Osteoblast (primary cell): ENCODE data around the gene ANK3. TPM values are rescaled to one million over a fixed set of nuclear protein-coding genes. Genes with fewer than 3 reads are reported as not detected.

Source experiments
- DNase-seq: peaks from one replicate; pipeline ENCODE4 v3.0.0; 2011; ENCODE audit warnings: low spot score, mixed read lengths; ENCODE audit not compliant: insufficient read length; ENCODE audit errors: missing footprints
- H2AFZ ChIP-seq: 2 replicates; pipeline ENCODE4 v1.6.0; 2011; ENCODE audit warnings: mild to moderate bottlenecking, low read length
- H3K27ac ChIP-seq: 2 replicates; pipeline ENCODE4 v1.5.1; 2011; ENCODE audit warnings: mild to moderate bottlenecking, low read depth, low read length, moderate library complexity
- H3K27me3 ChIP-seq: 2 replicates; pipeline ENCODE4 v1.6.0; 2012; ENCODE audit warnings: mild to moderate bottlenecking, control low read depth, inconsistent platforms, low read length, moderate library complexity; ENCODE audit not compliant: insufficient read depth
- H3K36me3 ChIP-seq: 2 replicates; pipeline ENCODE4 v1.5.1; 2011; ENCODE audit warnings: mild to moderate bottlenecking, low read length, control low read depth, moderate library complexity; ENCODE audit not compliant: insufficient read depth
- H3K4me1 ChIP-seq: 2 replicates; pipeline ENCODE4 v1.5.1; 2011; ENCODE audit warnings: mild to moderate bottlenecking, low read length, control low read depth, moderate library complexity; ENCODE audit not compliant: insufficient read depth
- H3K4me2 ChIP-seq: 2 replicates; pipeline ENCODE4 v1.6.0; 2011; ENCODE audit warnings: mild to moderate bottlenecking, low read length; ENCODE audit not compliant: insufficient read depth
- H3K4me3 ChIP-seq: fragments of 200-600 bp; sonication (generic); 3 replicates; pipeline ENCODE4 v1.5.1; 2012; ENCODE audit warnings: mild to moderate bottlenecking, low read length, inconsistent platforms; ENCODE audit not compliant: insufficient read depth
- H3K79me2 ChIP-seq: 2 replicates; pipeline ENCODE4 v1.6.0; 2012; ENCODE audit warnings: mild to moderate bottlenecking, low read length, control low read depth, inconsistent platforms; ENCODE audit not compliant: insufficient read depth
- H3K9me3 ChIP-seq: 2 replicates; pipeline ENCODE4 v1.5.1; 2011; ENCODE audit warnings: low read depth, low read length, control low read depth
- H4K20me1 ChIP-seq: 2 replicates; pipeline ENCODE4 v1.6.0; 2012; ENCODE audit warnings: mild to moderate bottlenecking, low read length, control low read depth; ENCODE audit not compliant: insufficient read depth
- total RNA-seq: library from RNA; depleted of rRNA; stranded (reverse); fragments of >200 nt; gene quantifications from 2 replicates; pipeline ENCODE4 v1.2.3, GENCODE V29; 2012
- TF ChIP-seq, protein P1 (sequence below): IDR thresholded peaks from 2 replicates; pipeline ENCODE4 v1.5.1; 2011; ENCODE audit warnings: mild to moderate bottlenecking, low read depth, low read length, moderate library complexity; ENCODE audit errors: extremely low read depth

The ANK3 gene
- total RNA-seq, 1 donor: 44.5 TPM

DNA sequence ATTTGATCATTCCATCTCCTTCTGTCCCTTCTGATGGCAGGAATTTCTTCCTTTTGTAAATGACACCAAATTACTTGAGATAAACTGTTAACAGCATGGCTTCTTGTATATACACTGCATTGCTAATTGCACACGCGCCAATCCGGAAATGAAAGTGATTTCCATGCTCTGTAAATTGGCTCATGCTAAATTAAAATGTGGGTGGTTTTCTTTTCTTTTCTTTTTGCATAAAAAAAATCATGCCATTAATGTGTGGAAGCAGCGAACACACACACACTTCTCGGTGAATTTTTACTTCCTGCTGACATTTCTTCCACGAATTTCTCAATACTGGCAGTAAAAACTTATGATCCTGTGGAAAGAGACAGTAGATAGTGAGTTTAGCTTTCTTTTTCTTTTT, 360.2 kb downstream of the ANK3 start:
- H3K4me3 ChIP-seq: no peak overlapping the region
- no peaks in the 10 kb centered on the region for H3K4me1 ChIP-seq
- no peaks in the 10 kb centered on the region for H3K9me3 ChIP-seq
- TF ChIP-seq, protein P1, sequence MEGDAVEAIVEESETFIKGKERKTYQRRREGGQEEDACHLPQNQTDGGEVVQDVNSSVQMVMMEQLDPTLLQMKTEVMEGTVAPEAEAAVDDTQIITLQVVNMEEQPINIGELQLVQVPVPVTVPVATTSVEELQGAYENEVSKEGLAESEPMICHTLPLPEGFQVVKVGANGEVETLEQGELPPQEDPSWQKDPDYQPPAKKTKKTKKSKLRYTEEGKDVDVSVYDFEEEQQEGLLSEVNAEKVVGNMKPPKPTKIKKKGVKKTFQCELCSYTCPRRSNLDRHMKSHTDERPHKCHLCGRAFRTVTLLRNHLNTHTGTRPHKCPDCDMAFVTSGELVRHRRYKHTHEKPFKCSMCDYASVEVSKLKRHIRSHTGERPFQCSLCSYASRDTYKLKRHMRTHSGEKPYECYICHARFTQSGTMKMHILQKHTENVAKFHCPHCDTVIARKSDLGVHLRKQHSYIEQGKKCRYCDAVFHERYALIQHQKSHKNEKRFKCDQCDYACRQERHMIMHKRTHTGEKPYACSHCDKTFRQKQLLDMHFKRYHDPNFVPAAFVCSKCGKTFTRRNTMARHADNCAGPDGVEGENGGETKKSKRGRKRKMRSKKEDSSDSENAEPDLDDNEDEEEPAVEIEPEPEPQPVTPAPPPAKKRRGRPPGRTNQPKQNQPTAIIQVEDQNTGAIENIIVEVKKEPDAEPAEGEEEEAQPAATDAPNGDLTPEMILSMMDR: no peak
- DNase-seq: no peak
- H3K36me3 ChIP-seq: no peaks in the 10 kb centered on the region
- H2AFZ ChIP-seq: no peak overlapping the region
- H4K20me1 ChIP-seq: no peaks in the 10 kb centered on the region
- no peaks in the 10 kb centered on the region for H3K27me3 ChIP-seq
- H3K4me2 ChIP-seq: no peak overlapping the region
- no peak overlapping the region for H3K27ac ChIP-seq
- H3K79me2 ChIP-seq: no peaks in the 10 kb centered on the region

GRCh38 chr10:60028081-60028480, 361.6 kb downstream of the ANK3 start:
- Histone ChIP-seq H3K27ac (no peak overlapping the region), H3K4me1 (no peaks in the 10 kb centered on the region), H3K9me3 (no peaks in the 10 kb centered on the region), H2AFZ (no peak overlapping the region), H3K36me3 (no peaks in the 10 kb centered on the region), H4K20me1 (no peaks in the 10 kb centered on the region), H3K4me3 (no peak overlapping the region), H3K27me3 (no peaks in the 10 kb centered on the region), H3K79me2 (no peaks in the 10 kb centered on the region), H3K4me2 (no peak overlapping the region)
- DNase-seq: no peak
- TF ChIP-seq, protein P1: no peak

GRCh38 chr10:60025279-60025678, 364.4 kb downstream of the ANK3 start:
- H3K36me3 ChIP-seq: no peaks in the 10 kb centered on the region

GRCh38 chr10:60024506-60024905, 365.2 kb downstream of the ANK3 start:
- H3K9me3 ChIP-seq: no peaks in the 10 kb centered on the region
- H4K20me1 ChIP-seq: no peaks in the 10 kb centered on the region
- no peaks in the 10 kb centered on the region for H3K4me1 ChIP-seq
- H3K79me2 ChIP-seq: no peaks in the 10 kb centered on the region
- TF ChIP-seq, protein P1: no peak
- DNase-seq: no peak
- H3K27ac ChIP-seq: no peak overlapping the region
- H3K27me3 ChIP-seq: no peaks in the 10 kb centered on the region
- no peak overlapping the region for H3K4me2 ChIP-seq
- H3K4me3 ChIP-seq: no peak overlapping the region
- no peak overlapping the region for H2AFZ ChIP-seq
- H3K36me3 ChIP-seq: no peaks in the 10 kb centered on the region

More at GRCh38 chr10:60025279-60025678, 364.4 kb downstream of the ANK3 start:
- H2AFZ ChIP-seq: no peak overlapping the region
- H3K4me2 ChIP-seq: no peak overlapping the region
- no peak overlapping the region for H3K4me3 ChIP-seq
- H3K4me1 ChIP-seq: no peaks in the 10 kb centered on the region
- DNase-seq: no peak
- no peaks in the 10 kb centered on the region for H3K79me2 ChIP-seq
- H4K20me1 ChIP-seq: no peaks in the 10 kb centered on the region
- TF ChIP-seq, protein P1: no peak
- H3K27me3 ChIP-seq: no peaks in the 10 kb centered on the region
- no peaks in the 10 kb centered on the region for H3K9me3 ChIP-seq
- no peak overlapping the region for H3K27ac ChIP-seq
